H9 (cell line): Measurements from ENCODE around the gene KLHL1. TPM values are rescaled to one million over a fixed set of nuclear protein-coding genes. Genes with fewer than 3 reads are reported as not detected.

ENCODE experiments used
- DNase-seq: peaks from one replicate; pipeline ENCODE4 v3.0.0-alpha.2; 2017
- H2AFZ ChIP-seq: one replicate; pipeline ENCODE4 v1.6.1; 2013; ENCODE audit warnings: mild to moderate bottlenecking, low read length, control low read depth, moderate library complexity
- H2AK5ac ChIP-seq: 2 replicates; pipeline ENCODE4 v1.6.1; 2013; ENCODE audit warnings: low read length, control low read depth, mixed read lengths; ENCODE audit not compliant: insufficient read length
- H2BK120ac ChIP-seq: one replicate; pipeline ENCODE4 v1.6.1; 2013; ENCODE audit warnings: low read depth, mild to moderate bottlenecking, low read length, control low read depth, inconsistent platforms; ENCODE audit not compliant: poor library complexity, severe bottlenecking
- H2BK12ac ChIP-seq: 2 replicates; pipeline ENCODE4 v1.6.1; 2013; ENCODE audit warnings: low read length, control low read depth, mixed read lengths, low read depth; ENCODE audit not compliant: insufficient read length
- H2BK15ac ChIP-seq: 2 replicates; pipeline ENCODE4 v1.6.1; 2013; ENCODE audit warnings: low read depth, low read length, control low read depth
- H2BK20ac ChIP-seq: one replicate; pipeline ENCODE4 v1.6.1; 2013; ENCODE audit warnings: low read depth, mild to moderate bottlenecking, low read length, control low read depth, inconsistent platforms; ENCODE audit not compliant: poor library complexity, severe bottlenecking
- H2BK5ac ChIP-seq: 2 replicates; pipeline ENCODE4 v1.6.1; 2013; ENCODE audit warnings: low read length, control low read depth, mixed read lengths; ENCODE audit not compliant: insufficient read length
- H3K14ac ChIP-seq: 2 replicates; pipeline ENCODE4 v1.6.1; 2013; ENCODE audit warnings: low read length, control low read depth; ENCODE audit not compliant: insufficient read depth
- H3K18ac ChIP-seq: 2 replicates; pipeline ENCODE4 v1.6.1; 2013; ENCODE audit warnings: low read depth, mild to moderate bottlenecking, mixed read lengths, low read length, control low read depth; ENCODE audit not compliant: insufficient read length
- H3K23ac ChIP-seq: 2 replicates; pipeline ENCODE4 v1.6.1; 2013; ENCODE audit warnings: low read length, control low read depth, mixed read lengths, low read depth; ENCODE audit not compliant: insufficient read length
- H3K23me2 ChIP-seq: 2 replicates; pipeline ENCODE4 v1.6.1; 2013; ENCODE audit warnings: low read depth, mild to moderate bottlenecking, mixed read lengths, low read length, control low read depth; ENCODE audit not compliant: insufficient read length, poor library complexity, severe bottlenecking
- H3K27ac ChIP-seq: 2 replicates; pipeline ENCODE4 v1.5.1; 2013; ENCODE audit warnings: low read length, control low read depth, mixed read lengths, low read depth; ENCODE audit not compliant: insufficient read length
- H3K27me3 ChIP-seq: 2 replicates; pipeline ENCODE4 v1.6.1; 2013; ENCODE audit warnings: low read length, control low read depth, inconsistent platforms; ENCODE audit not compliant: insufficient read depth
- H3K4ac ChIP-seq: 2 replicates; pipeline ENCODE4 v1.6.1; 2013; ENCODE audit warnings: low read depth, mild to moderate bottlenecking, control low read depth, inconsistent platforms, low read length, moderate library complexity
- H3K4me1 ChIP-seq: 2 replicates; pipeline ENCODE4 v1.6.1; 2013; ENCODE audit warnings: low read length, control low read depth, inconsistent platforms; ENCODE audit not compliant: insufficient read depth
- H3K4me2 ChIP-seq: 2 replicates; pipeline ENCODE4 v1.6.1; 2013; ENCODE audit warnings: low read length, control low read depth, mixed read lengths; ENCODE audit not compliant: insufficient read length, insufficient read depth
- H3K56ac ChIP-seq: 2 replicates; pipeline ENCODE4 v1.6.1; 2013; ENCODE audit warnings: low read depth, mild to moderate bottlenecking, mixed read lengths, low read length, control low read depth; ENCODE audit not compliant: insufficient read length
- H3K79me1 ChIP-seq: 2 replicates; pipeline ENCODE4 v1.6.1; 2013; ENCODE audit warnings: low read depth, mild to moderate bottlenecking, moderate library complexity, low read length, control low read depth, inconsistent platforms; ENCODE audit not compliant: insufficient read depth, poor library complexity, severe bottlenecking
- H3K79me2 ChIP-seq: 2 replicates; pipeline ENCODE4 v1.6.1; 2013; ENCODE audit warnings: low read length, control low read depth, inconsistent platforms; ENCODE audit not compliant: insufficient read depth
- H3K9ac ChIP-seq: 2 replicates; pipeline ENCODE4 v1.6.1; 2013; ENCODE audit warnings: low read length, control low read depth, mixed read lengths; ENCODE audit not compliant: insufficient read length; ENCODE audit errors: extremely low read depth
- H3K9me3 ChIP-seq: one replicate; pipeline ENCODE4 v1.6.1; 2013; ENCODE audit warnings: low read depth, low read length, inconsistent platforms; ENCODE audit not compliant: control insufficient read depth
- H3T11ph ChIP-seq: one replicate; pipeline ENCODE4 v1.6.1; 2013; ENCODE audit warnings: mild to moderate bottlenecking, low read length, control low read depth, inconsistent platforms
- H4K20me1 ChIP-seq: one replicate; pipeline ENCODE4 v1.6.1; 2013; ENCODE audit not compliant: control insufficient read depth, insufficient read length, insufficient read depth
- H4K5ac ChIP-seq: 2 replicates; pipeline ENCODE4 v1.6.1; 2013; ENCODE audit warnings: low read depth, mild to moderate bottlenecking, mixed read lengths, low read length, control low read depth; ENCODE audit not compliant: insufficient read length
- H4K8ac ChIP-seq: replicated peaks from 2 replicates; pipeline ENCODE4 v1.6.1; 2013; ENCODE audit warnings: low read length, control low read depth, mixed read lengths, low read depth; ENCODE audit not compliant: insufficient read length
- H4K91ac ChIP-seq: 2 replicates; pipeline ENCODE4 v1.6.1; 2013; ENCODE audit warnings: low read depth, mild to moderate bottlenecking, moderate library complexity, mixed read lengths, low read length, control low read depth; ENCODE audit not compliant: insufficient read length
- H3K27ac Mint-ChIP-seq, 3 experiments: 2 replicates in 2 of 3; 3 replicates in 1 of 3; pipeline ENCODE4 v1.8.0; 2020 to 2021; ENCODE audit warnings: mixed read lengths in 3 of 3, mild to moderate bottlenecking in 1 of 3, moderate library complexity in 1 of 3
- H3K27me3 Mint-ChIP-seq: 2 replicates; pipeline ENCODE4 v1.8.0; 2021; ENCODE audit warnings: low read depth, mild to moderate bottlenecking, moderate library complexity, mixed read lengths
- H3K36me3 Mint-ChIP-seq, 3 experiments: 2 replicates in 2 of 3; 3 replicates in 1 of 3; pipeline ENCODE4 v1.8.0; 2020 to 2021; ENCODE audit warnings: low read depth in 3 of 3, mixed read lengths in 3 of 3; ENCODE audit not compliant: insufficient read depth in 1 of 3
- H3K4me1 Mint-ChIP-seq, 2 experiments: 2 replicates each; pipeline ENCODE4 v1.8.0; 2020; ENCODE audit warnings: mixed read lengths in 2 of 2
- H3K4me3 Mint-ChIP-seq, 2 experiments: 2 replicates in 1 of 2; 3 replicates in 1 of 2; pipeline ENCODE4 v1.8.0; 2020 to 2021; ENCODE audit warnings: mild to moderate bottlenecking in 2 of 2, mixed read lengths in 2 of 2, moderate library complexity in 1 of 2
- H3K9me3 Mint-ChIP-seq, 2 experiments: 2 replicates in 1 of 2; 3 replicates in 1 of 2; pipeline ENCODE4 v1.8.0; 2020; ENCODE audit warnings: mild to moderate bottlenecking in 2 of 2, mixed read lengths in 2 of 2, moderate library complexity in 1 of 2
- whole genome bisulfite sequencing: extraction: QIAGEN DNeasy Blood & Tissue Kit; methylation state at CpG from one replicate; pipeline ENCODE4 v1.1.7; 2013; ENCODE audit warnings: missing lambda C conversion rate, low lambda C conversion rate, mixed read lengths; ENCODE audit not compliant: insufficient read length; ENCODE audit errors: extremely low coverage; 5-methylcytosine and 5-hydroxymethylcytosine counted together
- total RNA-seq: library from RNA; stranded (reverse); gene quantifications from 2 replicates; pipeline ENCODE4 v1.2.1, GENCODE V29; 2021
- TF ChIP-seq, protein P1 (sequence below): fragments of 200-600 bp; sonication (generic); conservative IDR thresholded peaks from 3 replicates; pipeline ENCODE4 v1.8.0; 2021; ENCODE audit warnings: antibody characterized with exemption, mild to moderate bottlenecking

The KLHL1 gene
- total RNA-seq, 1 experiment from 2014 or later, result not detected

DNA sequence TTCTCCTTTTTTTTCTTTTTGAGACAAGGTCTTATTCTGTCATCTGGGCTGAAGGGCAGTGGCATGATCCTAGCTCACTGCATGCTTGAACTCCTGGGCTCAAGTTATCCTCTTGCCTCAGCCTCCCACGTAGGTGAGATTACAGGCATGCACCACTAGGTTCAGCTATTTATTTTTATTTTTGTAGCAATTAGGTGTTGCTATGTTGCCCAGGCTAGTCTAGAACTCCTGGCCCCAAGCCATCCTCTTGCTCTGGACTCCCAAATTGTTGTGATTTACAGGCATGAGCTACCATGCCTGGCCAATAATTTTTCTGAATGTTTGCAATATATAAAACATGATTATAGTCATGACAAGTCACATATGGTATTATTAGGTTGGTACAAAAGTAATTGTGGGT lies 161.7 kb downstream of the KLHL1 start:
- H3K4me1 ChIP-seq, result no peaks in the 10 kb centered on the region
- no peak overlapping the region for H4K91ac ChIP-seq
- Mint-ChIP-seq H3K4me3 (no peak overlapping the region), H3K27ac (no peak overlapping the region), H3K9me3 (no peaks in the 10 kb centered on the region), H3K4me1 (no peaks in the 10 kb centered on the region), H3K36me3 (no peaks in the 10 kb centered on the region), H3K27me3 (no peaks in the 10 kb centered on the region)
- no peak overlapping the region for H4K5ac ChIP-seq
- H3K27me3 ChIP-seq, result no peaks in the 10 kb centered on the region
- H3K9ac ChIP-seq, result no peak overlapping the region
- DNase-seq, result no peak
- no peak overlapping the region for H2BK120ac ChIP-seq
- no peak overlapping the region for H2AFZ ChIP-seq
- no peaks in the 10 kb centered on the region for H3K9me3 ChIP-seq
- H3K4me2 ChIP-seq, result no peak overlapping the region
- no peak overlapping the region for H3K27ac ChIP-seq
- WGBS, result no CpG with 5 or more reads among the region's 1 CpG
- no peaks in the 10 kb centered on the region for H4K20me1 ChIP-seq
- H3K79me1 ChIP-seq, result no peaks in the 10 kb centered on the region
- H3K4ac ChIP-seq, result no peak overlapping the region
- H3T11ph ChIP-seq, result no peak overlapping the region
- H4K8ac ChIP-seq, result no peak overlapping the region
- H2BK15ac ChIP-seq, result no peak overlapping the region
- H2AK5ac ChIP-seq, result no peak overlapping the region
- TF ChIP-seq, protein P1, sequence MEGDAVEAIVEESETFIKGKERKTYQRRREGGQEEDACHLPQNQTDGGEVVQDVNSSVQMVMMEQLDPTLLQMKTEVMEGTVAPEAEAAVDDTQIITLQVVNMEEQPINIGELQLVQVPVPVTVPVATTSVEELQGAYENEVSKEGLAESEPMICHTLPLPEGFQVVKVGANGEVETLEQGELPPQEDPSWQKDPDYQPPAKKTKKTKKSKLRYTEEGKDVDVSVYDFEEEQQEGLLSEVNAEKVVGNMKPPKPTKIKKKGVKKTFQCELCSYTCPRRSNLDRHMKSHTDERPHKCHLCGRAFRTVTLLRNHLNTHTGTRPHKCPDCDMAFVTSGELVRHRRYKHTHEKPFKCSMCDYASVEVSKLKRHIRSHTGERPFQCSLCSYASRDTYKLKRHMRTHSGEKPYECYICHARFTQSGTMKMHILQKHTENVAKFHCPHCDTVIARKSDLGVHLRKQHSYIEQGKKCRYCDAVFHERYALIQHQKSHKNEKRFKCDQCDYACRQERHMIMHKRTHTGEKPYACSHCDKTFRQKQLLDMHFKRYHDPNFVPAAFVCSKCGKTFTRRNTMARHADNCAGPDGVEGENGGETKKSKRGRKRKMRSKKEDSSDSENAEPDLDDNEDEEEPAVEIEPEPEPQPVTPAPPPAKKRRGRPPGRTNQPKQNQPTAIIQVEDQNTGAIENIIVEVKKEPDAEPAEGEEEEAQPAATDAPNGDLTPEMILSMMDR, result no peak
- no peak overlapping the region for H2BK12ac ChIP-seq
- no peaks in the 10 kb centered on the region for H3K23me2 ChIP-seq
- no peaks in the 10 kb centered on the region for H3K79me2 ChIP-seq
- H3K18ac ChIP-seq, result no peak overlapping the region
- H3K23ac ChIP-seq, result no peak overlapping the region
- H2BK20ac ChIP-seq, result no peak overlapping the region
- no peak overlapping the region for H3K56ac ChIP-seq
- no peak overlapping the region for H3K14ac ChIP-seq
- no peak overlapping the region for H2BK5ac ChIP-seq
